Osteocyte (in vitro differentiated cells): ENCODE data around the gene SCNN1A. TPM values are rescaled to one million over a fixed set of nuclear protein-coding genes. Genes with fewer than 3 reads are reported as not detected.
"Not testable (repeated sequence)": the region's sequence is repeated elsewhere in the genome, so short reads cannot be mapped to it uniquely, and the experiment has no call there.

Experiments
- DNase-seq: peaks from one replicate; pipeline ENCODE4 v3.0.0; 2021; ENCODE audit warnings: mixed read lengths; ENCODE audit not compliant: unreplicated experiment; ENCODE audit errors: extremely low spot score
- H3K27ac Mint-ChIP-seq: one replicate; pipeline ENCODE4 v1.8.0; 2021; ENCODE audit warnings: mild to moderate bottlenecking, mixed read lengths; ENCODE audit not compliant: unreplicated experiment
- H3K27me3 Mint-ChIP-seq: one replicate; pipeline ENCODE4 v1.8.0; 2021; ENCODE audit warnings: mixed read lengths; ENCODE audit not compliant: unreplicated experiment
- H3K36me3 Mint-ChIP-seq: one replicate; pipeline ENCODE4 v1.8.0; 2021; ENCODE audit warnings: mixed read lengths; ENCODE audit not compliant: unreplicated experiment
- H3K4me1 Mint-ChIP-seq: one replicate; pipeline ENCODE4 v1.8.0; 2021; ENCODE audit warnings: mixed read lengths; ENCODE audit not compliant: unreplicated experiment
- H3K4me3 Mint-ChIP-seq: one replicate; pipeline ENCODE4 v1.8.0; 2021; ENCODE audit warnings: mild to moderate bottlenecking, moderate library complexity, mixed read lengths; ENCODE audit not compliant: unreplicated experiment
- H3K9me3 Mint-ChIP-seq: one replicate; pipeline ENCODE4 v1.8.0; 2021; ENCODE audit warnings: mixed read lengths; ENCODE audit not compliant: unreplicated experiment
- CTCF ChIP-seq: fragments of 200-600 bp; sonication (generic); IDR thresholded peaks from 2 replicates; pipeline ENCODE4 v1.5.0; 2021; ENCODE audit warnings: antibody characterized with exemption, mild to moderate bottlenecking, moderate library complexity
- total RNA-seq: library from RNA; stranded (reverse); gene quantifications from 2 replicates; pipeline ENCODE4 v1.2.1, GENCODE V29; 2021

Gene SCNN1A
- total RNA-seq, 1 donor from 2014 or later: 2.5 TPM

GRCh38 chr12:6338955-6339354, 36.4 kb downstream of the SCNN1A start:
- Mint-ChIP-seq H3K36me3 (peaks cover 7% of the 10 kb centered on the region), H3K9me3 (no peaks in the 10 kb centered on the region), H3K27ac (no peak overlapping the region), H3K4me1 (peaks cover 20% of the 10 kb centered on the region), H3K27me3 (no peaks in the 10 kb centered on the region), H3K4me3 (no peak overlapping the region)
- DNase-seq: no peak
- TF ChIP-seq CTCF: no peak

DNA sequence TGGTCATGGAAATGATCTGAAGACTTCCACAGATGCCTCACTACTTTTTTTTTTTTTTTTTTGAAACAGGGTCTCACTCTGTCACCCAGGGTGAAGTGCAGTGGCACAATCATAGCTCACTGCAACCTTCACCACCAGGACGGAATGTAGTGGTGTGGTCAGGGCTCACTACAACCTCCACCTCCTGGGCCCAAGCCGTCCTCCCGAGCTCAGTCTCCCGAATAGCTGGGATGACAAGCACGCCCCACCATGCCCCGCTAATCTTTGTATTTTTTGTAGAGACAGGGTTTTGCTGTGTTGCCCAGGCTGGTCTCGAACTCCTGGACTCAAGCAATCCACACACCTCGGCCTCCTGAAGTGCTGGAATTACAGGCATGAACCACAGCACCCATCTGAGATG, 36.8 kb downstream of the SCNN1A start:
- peaks cover 17% of the 10 kb centered on the region for H3K4me1 Mint-ChIP-seq
- not testable (repeated sequence) for DNase-seq, H3K4me3 Mint-ChIP-seq, H3K27me3 Mint-ChIP-seq, H3K27ac Mint-ChIP-seq, H3K9me3 Mint-ChIP-seq
- H3K36me3 Mint-ChIP-seq: peaks cover 11% of the 10 kb centered on the region

- Mint-ChIP-seq H3K27me3 (no peaks in the 10 kb centered on the region), H3K36me3 (peaks cover 14% of the 10 kb centered on the region), H3K27ac (no peak overlapping the region), H3K4me1 (peaks cover 12% of the 10 kb centered on the region), H3K4me3 (no peak overlapping the region), H3K9me3 (no peaks in the 10 kb centered on the region)
- DNase-seq: no peak
- no peak for TF ChIP-seq CTCF
Observed at GRCh38 chr12:6337958-6338433, 37.4 kb downstream of the SCNN1A start.

DNA sequence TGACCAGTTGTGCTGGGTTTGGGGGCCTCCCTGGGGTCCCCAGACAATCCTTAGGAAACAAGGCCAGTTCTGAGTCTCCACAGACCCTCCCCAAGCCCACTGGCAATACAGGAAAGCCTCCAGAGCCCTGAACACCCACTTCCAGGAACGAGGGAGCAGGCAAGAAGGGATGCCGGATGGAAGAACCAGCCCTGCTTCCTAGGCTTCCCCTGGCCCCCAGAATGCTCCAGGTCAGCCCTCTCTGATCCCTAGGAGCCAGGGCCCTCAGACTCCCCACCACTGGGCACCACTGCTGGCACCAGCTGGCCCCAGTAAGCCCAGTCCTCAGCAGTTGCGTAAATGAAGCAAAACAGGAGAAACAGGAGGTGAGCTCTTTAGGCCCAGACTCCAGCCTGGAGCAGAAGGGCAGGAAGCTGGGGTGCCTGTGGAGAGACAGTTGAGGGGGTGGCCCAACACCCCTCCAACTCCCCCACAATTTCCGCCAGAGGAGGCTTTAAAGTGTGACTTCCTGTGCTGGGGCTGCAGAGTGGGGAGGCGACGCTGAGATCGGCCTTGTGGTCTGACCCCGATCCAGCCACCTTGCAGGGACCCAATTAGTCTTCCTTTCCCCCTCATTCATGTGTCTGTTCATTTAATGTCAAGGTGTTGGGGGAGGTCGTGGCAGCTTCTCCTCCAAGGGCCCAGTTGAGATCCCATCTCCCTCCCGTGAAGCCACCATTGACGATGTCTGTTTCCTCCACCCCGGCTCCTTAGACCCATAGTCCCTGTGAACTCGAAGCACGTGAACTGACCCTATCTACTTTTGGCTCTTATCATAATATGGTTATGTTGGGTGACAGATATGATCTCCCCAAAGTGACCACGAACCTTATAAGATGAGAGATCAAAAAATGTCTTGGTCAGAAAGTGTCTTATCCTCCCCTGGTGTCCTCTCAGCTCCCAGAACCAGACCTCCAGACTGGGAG, 38.2 kb downstream of the SCNN1A start:
- no peak for TF ChIP-seq CTCF
- H3K4me3 Mint-ChIP-seq: no peak overlapping the region
- peaks cover 19% of the 10 kb centered on the region for H3K36me3 Mint-ChIP-seq
- DNase-seq: no peak
- peaks cover 3% of the 10 kb centered on the region for H3K4me1 Mint-ChIP-seq
- no peaks in the 10 kb centered on the region for H3K27me3 Mint-ChIP-seq
- H3K9me3 Mint-ChIP-seq: no peaks in the 10 kb centered on the region
- no peak overlapping the region for H3K27ac Mint-ChIP-seq

- Mint-ChIP-seq H3K27ac (no peak overlapping the region), H3K4me3 (no peak overlapping the region), H3K4me1 (peaks cover 2% of the 10 kb centered on the region), H3K9me3 (no peaks in the 10 kb centered on the region), H3K27me3 (no peaks in the 10 kb centered on the region), H3K36me3 (peaks cover 21% of the 10 kb centered on the region)
- TF ChIP-seq CTCF: no peak
- peak; percentile 96 for DNase-seq
Observed at GRCh38 chr12:6336079-6336888, 39.1 kb downstream of the SCNN1A start.
